Right lung (tissue), 5 donors: Measurements from ENCODE around the gene DCX. TPM values are rescaled to one million over a fixed set of nuclear protein-coding genes. Genes with fewer than 3 reads are reported as not detected.
"Not testable (repeated sequence)": the region's sequence is repeated elsewhere in the genome, so short reads cannot be mapped to it uniquely, and the experiment has no call there.

Experiments
- DNase-seq, 2 donors: peaks; one replicate each; pipeline ENCODE4 v3.0.0-alpha.2; 2013
- polyA plus RNA-seq, 5 donors: library from polyadenylated mRNA; unstranded; fragments of 120-200 nt; gene quantifications; one replicate each; pipeline versions ENCODE4 v1.2.1 to v1.2.3, GENCODE V29; 2013; ENCODE audit warnings: inconsistent platforms in 1 of 5, low replicate concordance in 1 of 5; ENCODE audit not compliant: insufficient read length in 5 of 5, insufficient read depth in 1 of 5

DCX gene
- polyA plus RNA-seq, 5 donors = 0.11 to 0.65 (median 0.31) TPM

DNA sequence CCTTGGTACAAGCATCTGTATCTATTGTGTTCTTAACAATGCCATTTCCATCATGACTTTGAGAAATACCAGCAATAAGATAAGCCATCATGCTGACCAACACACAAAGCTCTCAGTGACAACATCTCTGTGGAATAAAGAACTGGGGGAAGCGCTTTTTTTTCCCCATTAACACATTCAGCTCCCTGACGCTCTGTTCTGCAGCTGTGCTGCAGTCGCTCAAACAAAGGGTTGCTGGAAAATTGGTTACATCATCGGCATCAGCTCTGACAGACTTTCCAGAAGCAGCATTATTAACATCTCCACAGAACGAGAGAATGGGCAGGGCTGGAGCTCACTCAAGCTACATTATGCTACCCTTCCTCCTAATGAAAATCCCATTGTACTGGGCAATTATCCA is 39.9 kb downstream of the DCX start:
- DNase-seq = no peak

DNA sequence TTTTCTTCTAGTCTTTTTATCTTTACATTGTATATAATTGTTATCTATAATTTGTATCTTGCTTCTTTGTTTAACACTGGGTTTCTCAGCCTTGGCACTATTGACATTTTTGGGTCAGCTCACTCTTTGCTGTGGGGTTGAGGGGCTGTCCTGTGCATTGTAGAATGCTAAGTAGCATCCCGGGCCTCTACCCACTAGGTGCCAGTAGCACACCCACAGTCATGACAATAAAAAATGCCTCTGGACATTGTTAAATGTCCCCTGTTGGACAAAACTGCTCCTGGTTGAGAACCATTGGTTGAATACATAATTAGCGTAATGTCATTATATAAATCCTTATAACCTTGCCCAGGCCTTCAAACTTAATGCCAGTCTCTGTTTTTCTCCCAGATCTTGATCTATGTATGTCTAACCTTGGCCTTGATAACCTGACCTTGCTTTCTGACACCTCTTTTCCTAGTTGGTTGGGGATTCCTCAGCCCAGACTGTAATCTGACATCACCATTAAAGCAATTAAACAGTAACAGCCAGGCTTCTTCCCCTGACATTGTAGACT is 46.1 kb downstream of the DCX start:
- DNase-seq = no peak

DNA sequence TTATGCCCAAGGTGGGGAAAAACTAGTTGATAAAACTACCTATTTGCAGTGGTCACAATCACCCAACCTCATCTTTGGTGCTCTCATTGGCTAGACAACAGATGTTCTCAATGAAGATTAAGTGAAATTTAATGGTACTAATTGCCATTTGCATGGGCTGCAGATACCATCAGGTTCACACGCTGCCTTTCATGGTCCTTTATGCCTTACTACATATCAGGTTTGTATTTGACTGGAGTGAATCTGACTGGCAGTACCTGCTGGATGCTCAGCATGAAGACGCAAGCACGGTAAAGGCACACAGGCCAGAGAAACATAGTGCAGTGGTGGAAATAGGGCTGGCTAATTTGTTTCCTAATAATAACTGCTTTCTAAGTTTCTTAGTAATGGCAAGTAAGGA is 48.3 kb downstream of the DCX start:
- no peak for DNase-seq

DNA sequence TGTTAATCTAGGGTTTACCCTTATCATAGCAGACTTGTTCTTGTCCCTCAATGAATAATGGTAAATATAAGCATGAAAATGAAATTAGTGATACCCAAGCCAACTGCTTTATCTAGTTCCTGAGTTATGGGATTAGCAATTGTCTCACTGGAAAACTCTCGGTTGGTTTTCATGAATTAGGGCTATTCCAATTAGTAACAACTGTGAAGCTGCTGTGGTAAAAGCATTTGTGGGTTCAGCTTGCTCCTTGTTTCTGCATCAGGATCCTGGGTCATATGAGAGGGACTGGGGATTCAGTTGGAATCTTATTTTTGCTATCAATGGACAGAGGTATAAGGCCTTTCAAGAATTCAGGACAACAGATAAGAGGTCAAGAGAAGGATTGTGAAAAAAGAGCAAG is 50.2 kb downstream of the DCX start:
- no peak for DNase-seq

DNA sequence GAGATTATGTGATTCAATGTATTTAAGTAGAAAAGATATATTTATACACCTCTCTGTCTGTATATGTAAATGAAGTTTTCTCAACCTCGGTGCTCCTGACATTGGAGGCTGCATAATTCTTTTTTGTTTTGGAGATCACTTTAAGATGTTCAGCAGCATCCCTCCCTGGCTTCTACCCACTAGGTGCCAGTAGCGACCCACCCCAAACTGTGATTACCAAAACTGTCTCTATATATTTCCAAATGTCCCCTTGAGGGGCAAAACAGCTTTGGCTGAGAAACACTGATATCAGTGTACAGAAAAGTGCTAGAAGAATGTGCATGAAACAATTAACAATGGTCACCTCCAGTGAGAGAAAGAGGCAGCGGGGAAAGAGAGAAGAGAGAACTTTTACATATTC is 51.2 kb downstream of the DCX start:
- no peak for DNase-seq

DNA sequence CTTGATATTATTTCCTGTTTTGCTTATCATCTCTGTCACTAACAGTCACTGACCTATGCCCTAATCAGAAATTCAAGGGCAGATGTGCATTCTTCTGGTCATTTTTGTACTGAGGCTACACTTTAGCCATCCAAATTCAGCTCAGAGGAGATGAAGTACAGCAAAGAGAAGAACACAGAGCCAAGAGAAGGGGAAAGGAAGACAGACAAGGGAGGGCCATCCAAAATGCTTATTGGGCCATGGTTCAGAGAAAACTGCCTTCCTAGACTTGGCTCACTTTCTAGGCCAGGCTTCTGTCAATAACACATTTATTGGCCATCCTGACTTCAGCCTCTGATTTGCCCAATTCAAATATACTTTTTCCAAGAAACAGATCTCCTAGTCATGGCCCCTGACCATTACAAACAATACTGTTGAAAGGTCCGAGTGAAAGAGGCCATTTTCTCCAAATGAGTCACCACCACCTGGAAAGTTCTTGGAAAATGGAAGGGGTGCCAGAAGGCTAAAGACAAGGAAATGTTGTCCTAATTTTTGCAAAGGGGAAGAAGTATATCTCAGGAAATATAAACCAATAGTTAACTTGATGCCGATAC is 56.4 kb downstream of the DCX start:
- DNase-seq = no peak

DNA sequence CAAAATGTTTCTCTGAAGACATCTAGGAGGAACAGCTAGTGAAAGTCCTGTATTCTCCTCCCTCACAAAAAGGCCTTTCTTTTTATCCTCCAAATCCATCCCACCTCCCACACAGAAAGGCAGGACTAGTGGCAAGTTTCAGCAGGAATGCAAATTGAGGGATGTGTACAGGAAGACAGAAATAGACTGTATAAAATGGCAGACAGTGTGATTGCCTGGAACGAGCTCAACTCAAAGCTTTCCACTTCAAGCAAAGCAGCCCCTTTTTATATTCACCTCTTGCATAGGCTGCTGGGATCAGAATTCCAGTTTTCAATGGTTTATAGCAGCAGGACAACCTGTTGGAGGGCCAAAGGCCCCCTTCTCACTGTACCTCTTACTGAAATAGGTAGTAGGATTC is 57.5 kb downstream of the DCX start:
- DNase-seq = no peak

DNA sequence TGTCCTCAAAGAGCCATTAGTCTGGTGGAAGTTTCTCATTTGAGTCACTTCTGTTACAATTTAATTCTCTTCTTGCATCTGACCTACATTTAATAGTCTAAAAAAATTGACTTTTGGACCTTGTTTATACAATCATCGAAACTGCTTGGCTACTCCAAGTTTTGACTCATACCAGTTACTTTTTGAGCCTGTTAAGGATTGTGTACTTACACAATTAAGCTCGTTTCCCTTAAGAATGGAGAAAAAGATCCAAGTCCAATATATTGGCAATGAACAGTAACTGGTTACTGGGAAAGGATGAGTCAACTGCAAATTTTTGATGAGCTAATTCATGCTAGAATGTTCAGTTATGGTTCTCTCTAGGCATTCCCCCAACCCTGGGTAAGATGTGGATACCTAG is 58.2 kb downstream of the DCX start:
- no peak for DNase-seq

DNA sequence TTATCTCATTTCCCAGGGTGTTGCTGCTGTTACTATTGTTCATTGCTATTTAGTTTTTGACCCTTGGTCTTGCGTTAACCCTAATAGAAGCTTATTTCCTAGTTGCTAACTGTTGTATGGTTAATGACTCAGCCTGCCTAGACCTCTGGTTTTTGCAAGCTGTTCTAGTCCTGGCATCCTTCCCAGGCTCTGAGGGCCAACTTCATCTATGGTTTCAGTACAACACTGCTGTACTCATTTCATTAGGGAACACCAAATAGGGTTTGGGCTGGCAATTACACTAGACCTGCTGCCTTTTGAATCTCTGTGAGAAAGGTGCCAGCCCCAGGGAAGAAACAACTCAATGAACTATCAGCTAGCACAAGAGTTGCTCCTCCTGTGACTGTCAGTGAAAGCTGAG is 59.6 kb downstream of the DCX start:
- no peak for DNase-seq

DNA sequence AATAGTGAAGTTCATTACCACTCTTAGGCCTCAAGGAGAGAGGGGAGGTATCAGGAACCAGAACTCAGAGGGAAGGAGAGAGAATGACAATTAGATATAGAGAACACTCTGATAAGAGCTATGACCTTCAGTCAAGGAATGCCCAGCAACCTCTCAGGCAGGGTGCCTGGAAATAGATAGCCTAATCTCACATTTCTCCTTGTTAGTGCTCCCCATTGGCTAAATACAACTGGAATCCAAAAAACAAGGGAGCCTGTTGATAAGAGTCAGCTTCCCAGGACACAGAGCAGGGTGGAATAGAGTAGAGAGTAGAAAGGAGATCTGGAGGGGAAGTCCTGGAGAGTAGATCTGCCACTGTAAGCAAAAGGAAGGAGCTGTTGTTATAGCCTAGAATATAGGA is 62.1 kb downstream of the DCX start:
- DNase-seq = no peak

DNA sequence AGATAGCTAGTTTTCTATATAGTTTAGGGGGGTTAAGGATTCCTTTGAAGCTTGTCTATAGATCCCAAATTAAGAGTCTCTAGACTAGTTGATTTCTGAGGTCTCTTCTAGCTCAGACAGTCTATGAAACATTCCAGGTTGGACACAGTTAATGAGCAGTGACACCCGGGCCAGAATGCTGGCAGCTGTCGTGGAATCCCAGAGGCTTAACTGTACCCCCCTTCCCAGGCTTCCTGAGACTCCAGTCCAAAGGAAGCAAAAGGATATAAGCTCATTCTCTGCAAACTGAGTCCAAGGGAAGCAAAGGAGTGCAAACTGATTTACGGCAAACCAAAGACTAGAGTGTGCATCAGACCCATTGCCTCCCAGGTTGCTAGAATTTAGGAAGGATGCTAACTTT is 62.9 kb downstream of the DCX start:
- DNase-seq = no peak

DNA sequence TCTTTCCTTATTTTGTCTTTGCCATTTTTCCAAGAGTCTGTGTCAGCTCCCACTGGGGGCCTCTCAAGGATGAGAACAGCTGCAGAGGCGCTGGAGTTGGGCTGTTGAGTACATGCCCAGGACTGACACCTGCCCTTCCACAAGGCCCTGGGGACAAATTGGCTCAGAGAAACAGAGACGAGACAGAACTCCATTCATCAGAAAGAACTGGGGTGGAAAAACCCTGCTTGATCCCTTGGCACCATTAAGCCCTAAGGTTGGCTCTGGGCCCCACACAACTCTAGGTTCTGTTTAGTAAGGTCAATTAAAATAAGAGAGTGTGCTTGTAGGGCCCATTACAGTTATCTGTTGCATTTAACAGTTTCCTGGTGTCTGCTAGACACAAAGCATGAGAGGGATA is 63.6 kb downstream of the DCX start:
- DNase-seq = no peak

DNA sequence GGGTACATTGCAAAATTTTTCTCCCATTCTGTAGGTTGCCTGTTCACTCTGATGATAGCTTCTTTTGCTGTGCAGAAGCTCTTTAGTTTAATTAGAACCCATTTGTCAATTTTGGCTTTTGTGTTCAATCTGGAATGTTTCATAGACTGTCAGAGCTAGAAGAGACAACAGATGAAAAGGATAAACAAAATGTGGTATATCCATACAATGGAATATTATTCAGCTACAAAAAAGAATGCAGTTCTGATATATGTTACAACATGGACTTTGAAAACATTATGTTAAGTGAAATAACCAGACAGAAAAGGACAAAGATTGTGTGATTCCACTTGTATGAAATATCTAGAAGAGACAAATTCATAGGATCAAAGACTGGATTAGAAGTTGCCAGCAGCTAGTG is 65.8 kb downstream of the DCX start:
- DNase-seq = not testable (repeated sequence)

DNA sequence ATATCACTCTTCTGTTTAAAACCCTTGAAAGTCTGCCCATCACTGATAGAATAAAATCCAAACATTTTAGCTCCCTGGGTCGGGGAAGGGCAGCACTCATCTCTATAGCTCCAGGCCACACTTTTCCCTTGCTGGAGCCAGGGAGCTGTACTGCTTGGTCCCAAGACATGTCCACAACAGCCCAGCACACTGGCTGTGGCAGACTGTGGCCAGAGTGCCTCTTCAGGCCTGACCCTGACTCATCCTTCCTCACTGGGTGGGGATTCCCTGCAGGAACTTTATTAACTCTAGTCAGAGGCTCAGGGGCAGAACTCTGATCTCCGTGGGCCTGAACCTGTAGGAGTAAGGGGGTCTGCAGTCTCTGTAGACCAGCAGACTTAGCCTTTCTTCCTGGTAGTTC is 71.9 kb downstream of the DCX start:
- no peak for DNase-seq

DNA sequence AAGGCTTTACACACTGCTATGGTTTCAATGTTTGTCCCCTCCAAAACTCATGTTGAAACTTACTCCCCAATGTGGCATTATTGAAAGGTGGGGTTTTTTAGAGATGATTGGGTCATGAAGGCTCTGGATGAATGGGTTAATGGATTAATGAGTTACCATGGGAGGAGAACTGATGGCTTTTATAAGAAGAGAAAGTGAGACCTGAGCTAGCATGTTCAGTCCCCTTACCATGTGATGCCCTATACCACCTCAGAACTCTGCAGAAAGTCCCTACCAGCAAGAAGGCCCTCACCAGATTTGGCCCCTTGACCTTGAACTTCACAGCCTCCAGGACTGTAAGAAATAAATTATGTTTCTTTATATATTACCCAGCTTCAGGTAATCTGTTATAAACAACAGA is 72.8 kb downstream of the DCX start:
- DNase-seq = no peak

DNA sequence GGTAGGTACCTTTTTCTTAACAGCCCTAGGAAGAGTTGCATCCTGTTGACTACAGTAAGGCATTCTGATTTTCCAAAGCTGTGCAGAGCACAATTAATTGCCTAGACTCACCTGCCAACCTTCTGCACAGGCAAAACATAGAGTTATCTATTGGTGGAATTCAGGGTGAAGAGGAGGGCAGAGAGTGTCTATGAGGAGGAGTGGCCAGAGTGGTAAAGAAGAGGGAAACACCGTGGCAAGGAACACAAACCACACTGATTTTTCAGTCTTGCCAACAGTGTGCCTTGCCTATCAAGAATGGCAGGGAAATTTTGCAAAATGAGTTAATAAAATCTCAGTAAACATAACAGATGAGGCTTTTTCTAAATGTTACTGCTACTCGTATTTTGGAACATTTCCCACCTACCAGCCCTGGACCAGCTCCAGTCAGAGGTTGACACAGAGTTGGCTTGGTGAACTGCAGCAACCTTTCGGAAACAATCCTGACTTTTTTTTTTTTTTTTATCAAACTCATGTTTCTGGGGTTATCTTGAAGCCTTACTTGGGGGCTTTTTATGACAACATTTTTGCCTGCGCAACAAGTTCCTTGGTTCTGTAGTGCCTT is 73.8 kb downstream of the DCX start:
- no peak for DNase-seq

DNA sequence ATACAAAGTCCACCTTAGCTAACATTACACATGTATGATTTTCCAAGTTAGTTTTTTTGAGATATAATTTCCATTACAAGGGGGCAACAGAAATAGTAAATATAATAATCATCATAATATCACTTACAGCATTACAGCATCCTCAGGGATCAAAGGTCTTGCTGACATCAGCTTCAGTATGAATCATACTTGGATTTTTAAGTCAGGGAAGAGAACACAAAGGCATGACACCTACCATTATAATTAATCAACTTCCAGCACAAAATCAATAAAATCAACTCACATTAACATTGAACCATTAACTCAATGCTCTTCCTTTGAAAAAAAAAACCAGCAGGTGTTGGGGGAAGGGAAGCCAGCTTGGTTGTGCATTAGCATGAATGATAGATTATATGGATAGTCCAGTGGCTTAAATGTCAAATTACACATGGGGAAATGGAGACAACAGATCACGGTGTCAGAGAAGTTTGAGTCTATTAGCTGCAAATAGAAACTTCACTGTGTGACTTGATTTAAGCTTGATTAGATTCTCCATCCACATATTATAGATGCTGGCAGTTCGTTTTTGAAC is 74.8 kb downstream of the DCX start:
- DNase-seq = no peak

DNA sequence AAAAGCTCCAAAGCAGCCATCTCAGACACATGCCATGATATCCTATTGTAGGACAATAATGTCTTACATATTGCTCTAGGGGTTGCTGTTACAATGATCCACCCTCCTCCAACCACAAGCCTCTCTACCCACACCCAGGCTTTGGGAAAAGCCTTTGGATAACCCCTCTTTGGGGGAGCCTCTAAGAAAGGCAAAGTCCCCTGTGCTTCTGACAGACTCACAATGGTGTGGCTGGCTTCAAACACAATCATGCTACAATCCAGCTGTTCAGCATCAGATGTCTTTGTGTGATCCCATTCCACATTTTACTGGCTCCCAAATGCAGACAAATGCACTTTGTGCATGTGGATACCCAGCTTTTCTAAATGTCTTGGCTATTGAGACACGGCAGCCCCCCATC is 75.9 kb downstream of the DCX start:
- no peak for DNase-seq

DNA sequence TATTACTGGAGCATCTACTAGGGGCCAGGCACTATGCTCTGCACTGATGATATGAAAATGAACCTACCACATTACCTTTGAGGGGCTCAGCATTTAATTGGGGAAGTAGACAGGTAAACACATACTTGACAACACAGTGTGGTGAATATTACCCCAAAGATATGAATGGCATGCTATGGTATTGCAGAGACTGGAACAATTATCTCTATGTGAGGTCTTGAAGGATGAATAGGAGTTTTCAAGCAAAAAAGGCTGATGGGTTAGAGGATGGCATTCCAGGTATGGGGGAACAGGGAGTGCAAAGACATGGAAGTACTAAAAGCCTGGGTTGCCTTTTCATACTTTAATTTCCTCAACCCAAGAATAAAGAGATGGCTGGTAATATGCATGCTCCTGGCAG is 82.6 kb downstream of the DCX start:
- DNase-seq = no peak

DNA sequence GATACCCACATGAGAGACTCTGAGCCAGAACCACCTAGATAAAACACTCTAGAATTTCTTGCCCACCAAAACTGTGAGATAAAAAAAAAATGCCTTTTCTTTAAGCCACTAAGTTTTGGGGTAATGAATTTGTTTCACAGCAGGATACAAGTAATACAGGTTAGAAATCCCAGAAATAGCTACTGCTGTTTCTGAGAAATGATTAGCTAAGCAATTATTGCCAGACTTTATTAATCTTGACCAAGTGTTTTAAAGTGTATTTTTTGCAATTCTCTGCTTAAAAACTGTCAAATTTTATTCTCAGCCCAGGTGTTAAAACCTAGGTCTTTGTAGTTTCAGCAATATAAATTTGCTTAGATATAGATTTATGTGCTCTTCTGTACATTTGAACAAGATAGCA is 83.1 kb downstream of the DCX start:
- no peak for DNase-seq

DNA sequence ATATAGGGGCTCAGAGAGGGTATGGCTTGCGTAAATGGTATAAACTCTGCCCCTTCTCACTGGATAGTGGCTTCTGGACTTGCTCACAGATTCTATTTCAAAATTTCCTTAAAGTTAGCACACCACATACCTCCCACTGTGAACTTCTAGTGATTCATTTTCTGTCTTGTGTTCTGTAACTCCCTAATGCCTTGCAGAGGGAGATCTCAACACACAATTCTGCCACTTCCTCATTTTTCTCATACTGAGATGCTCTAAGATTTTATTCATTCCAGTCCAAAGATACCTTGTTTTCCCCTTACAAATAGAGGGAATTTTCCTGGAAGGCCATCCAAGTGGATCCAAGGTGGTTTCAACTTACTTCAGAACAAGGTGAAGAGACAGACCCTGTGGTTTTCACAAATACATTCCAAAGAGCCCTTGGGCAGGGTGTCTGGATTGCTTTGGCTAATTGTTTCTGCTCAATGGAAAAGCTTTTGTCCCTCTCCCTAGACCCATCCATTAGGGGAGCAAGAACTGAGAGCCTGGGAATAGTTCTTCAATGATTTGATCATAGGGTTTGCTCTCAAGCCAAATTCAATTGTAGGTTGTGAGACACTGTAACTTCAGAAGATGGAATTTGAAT is 89.6 kb downstream of the DCX start:
- DNase-seq = no peak

DNA sequence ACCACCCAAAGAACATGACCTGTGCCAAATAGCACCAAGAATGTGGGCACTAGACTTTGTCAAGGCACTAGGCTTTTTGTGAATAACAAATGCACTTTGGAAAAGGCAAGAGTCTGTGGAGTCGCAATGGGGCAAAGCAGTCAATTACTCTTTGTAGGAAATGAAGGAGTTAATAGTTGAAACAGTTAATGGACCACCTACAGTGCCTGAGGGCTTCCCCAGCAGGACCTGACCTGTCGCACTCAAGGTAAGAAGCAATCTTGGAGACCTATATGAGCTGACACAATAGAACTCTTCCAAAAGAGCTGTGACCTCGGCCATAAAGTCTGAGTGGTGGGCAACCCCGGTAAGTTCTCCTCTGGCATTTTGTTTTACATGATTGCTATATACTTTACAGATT is 92.5 kb downstream of the DCX start:
- no peak for DNase-seq

DNA sequence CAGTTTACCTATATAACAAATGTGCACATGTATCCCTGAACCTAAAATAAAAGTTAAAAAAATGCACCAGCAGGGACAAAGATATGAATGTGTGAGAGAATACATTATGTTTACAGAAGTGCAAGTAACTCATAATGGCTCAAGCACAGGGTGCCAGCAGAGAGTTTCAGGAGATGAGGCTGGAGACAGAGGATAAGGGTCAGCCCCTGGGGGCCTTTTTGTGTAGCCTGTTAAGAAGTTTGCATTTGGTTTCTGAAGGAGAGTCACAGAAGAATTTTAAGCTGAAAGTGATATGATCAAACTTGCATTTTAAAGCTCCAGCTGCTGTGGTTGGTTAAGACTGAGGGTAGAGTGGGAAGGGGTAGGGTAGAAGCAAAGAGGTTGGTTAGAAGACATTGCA is 93.1 kb downstream of the DCX start:
- no peak for DNase-seq
